Fibroblast of skin of right biceps (primary cell): ENCODE measurements around the gene FRMPD3.

Experiments
- DNase-seq: peaks from one replicate; pipeline ENCODE4 v3.0.0-alpha.2; 2013

FRMPD3 gene

GRCh38 chrX:107482046-107482445 lies 32.6 kb downstream of the FRMPD3 start:
- no peak for DNase-seq

GRCh38 chrX:107484002-107484726 lies 34.7 kb downstream of the FRMPD3 start:
- peak; percentile 61 for DNase-seq

GRCh38 chrX:107485013-107485412 lies 35.6 kb downstream of the FRMPD3 start:
- DNase-seq = peak; percentile 24

- no peak for DNase-seq
Measured at GRCh38 chrX:107493141-107493540, 43.7 kb downstream of the FRMPD3 start.

GRCh38 chrX:107496786-107497185 lies 47.3 kb downstream of the FRMPD3 start:
- DNase-seq = no peak
